ENCODE data around the gene COPB2.

COPB2 gene

GRCh38 chr3:139327861-139328260 is 61.6 kb downstream of the COPB2 start:
- DNase-seq (ENCODE audit: low read depth) = no peak

- no peak for DNase-seq (ENCODE audit: low read depth)
Measured at GRCh38 chr3:139327231-139327630, 62.2 kb downstream of the COPB2 start.

DNA sequence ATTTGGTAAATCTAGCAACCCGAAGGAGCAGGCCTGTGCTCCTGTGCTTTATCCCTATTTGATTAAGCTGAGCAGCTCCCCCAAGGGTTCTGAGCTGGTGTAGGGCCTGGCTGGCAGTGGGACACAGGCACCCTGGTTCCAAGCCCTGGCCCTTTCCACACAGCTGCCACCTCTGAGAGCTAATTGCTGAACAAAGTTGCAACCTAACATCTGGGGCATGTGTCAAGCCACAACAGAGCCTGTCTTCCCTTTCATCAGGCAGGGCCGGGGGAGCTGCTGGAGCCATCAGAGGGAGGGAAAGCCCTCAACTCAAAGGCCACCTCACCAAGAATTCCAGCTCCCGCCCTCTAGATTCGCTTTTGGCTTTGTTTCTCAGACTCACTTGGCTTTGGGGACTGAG is 62.7 kb downstream of the COPB2 start:
- no peak for DNase-seq (ENCODE audit: low read depth)

GRCh38 chr3:139326131-139326530 is 63.3 kb downstream of the COPB2 start:
- DNase-seq (ENCODE audit: low read depth) = no peak

DNA sequence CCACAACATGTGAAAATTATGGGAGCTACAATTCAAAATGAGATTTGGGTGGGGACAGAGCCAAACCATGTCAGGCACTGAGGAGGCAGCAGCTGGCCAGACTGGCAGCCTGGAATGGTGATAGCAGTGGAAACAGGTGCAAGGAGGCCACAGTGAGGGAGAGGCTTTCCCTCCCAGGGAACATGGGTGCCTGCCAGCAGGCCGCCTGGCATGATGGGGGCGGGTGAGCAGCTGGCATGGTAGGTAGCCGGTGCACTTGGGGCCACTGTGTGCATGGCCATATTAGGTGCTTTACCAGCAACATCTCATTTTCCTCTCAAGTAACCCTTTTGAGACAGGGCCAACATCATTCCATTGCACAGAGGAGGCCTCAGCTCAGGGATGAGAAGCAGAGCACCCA is 63.9 kb downstream of the COPB2 start:
- no peak for DNase-seq (ENCODE audit: low read depth)

DNA sequence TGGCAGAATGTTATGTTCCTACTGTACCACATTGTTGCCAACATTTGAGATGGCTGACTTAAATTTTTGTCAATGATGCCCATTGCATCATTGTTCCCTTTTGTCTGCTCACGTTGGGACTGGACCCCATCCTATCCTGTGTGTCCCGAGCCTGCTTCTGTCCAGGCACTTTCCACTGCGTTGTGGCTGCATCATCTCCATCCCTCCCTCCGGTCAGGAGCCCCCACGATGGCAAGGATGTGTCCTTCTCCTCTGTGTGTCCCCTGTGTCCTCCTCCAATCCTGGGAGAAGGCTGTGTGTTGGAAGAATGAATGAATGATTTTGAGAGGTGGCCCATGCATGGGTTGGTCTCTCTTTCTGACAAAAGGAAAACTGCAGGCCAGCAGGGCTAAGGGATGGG is 65.0 kb downstream of the COPB2 start:
- DNase-seq (ENCODE audit: low read depth) = no peak

GRCh38 chr3:139323146-139323545 is 66.3 kb downstream of the COPB2 start:
- DNase-seq (ENCODE audit: low read depth) = no peak

DNA sequence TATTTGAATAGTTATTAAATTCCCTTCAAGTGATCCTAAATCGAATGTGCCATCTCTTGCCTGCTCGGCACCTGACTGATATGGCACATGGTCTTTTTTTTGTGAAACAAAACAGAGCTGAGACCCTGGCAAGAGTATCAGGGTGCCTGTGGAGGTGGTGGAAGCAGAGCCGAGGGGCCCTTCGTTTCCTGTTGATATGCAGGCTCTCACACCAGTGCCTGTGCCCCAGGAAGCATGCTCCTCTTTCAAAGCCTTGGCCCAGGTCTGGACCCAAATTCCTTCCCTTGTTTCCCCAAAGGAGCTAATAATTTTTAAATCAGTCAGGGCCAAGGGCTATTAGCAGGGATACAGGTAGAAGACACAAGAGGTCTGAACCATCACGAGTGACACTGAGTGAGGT is 67.1 kb downstream of the COPB2 start:
- DNase-seq (ENCODE audit: low read depth) = no peak

GRCh38 chr3:139320551-139321309 is 68.7 kb downstream of the COPB2 start:
- DNase-seq (ENCODE audit: low read depth) = no peak

- DNase-seq (ENCODE audit: low read depth) = no peak
Measured at GRCh38 chr3:139319428-139320402, 69.7 kb downstream of the COPB2 start.

DNA sequence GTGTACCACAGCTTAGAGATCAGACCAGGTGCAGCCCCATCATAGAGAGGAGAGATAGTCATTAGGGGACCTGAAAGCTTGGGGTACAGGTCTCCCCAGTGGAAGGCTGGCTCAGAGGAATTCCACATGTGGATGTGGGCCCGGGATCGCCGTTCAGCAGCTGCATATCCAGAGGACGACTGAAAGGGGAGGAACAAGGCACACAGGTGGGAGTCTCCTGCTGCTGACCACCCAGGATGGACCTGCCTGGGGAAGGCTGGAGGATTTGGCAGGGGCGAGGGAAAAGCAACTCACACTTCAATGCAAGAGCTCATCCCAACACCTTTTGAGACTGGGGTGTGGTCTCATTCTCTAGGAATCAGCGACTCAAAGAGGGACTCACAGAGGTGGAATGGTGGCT is 70.6 kb downstream of the COPB2 start:
- DNase-seq (ENCODE audit: low read depth) = no peak

GRCh38 chr3:139318431-139318816 is 71.0 kb downstream of the COPB2 start:
- no peak for DNase-seq (ENCODE audit: low read depth)

DNA sequence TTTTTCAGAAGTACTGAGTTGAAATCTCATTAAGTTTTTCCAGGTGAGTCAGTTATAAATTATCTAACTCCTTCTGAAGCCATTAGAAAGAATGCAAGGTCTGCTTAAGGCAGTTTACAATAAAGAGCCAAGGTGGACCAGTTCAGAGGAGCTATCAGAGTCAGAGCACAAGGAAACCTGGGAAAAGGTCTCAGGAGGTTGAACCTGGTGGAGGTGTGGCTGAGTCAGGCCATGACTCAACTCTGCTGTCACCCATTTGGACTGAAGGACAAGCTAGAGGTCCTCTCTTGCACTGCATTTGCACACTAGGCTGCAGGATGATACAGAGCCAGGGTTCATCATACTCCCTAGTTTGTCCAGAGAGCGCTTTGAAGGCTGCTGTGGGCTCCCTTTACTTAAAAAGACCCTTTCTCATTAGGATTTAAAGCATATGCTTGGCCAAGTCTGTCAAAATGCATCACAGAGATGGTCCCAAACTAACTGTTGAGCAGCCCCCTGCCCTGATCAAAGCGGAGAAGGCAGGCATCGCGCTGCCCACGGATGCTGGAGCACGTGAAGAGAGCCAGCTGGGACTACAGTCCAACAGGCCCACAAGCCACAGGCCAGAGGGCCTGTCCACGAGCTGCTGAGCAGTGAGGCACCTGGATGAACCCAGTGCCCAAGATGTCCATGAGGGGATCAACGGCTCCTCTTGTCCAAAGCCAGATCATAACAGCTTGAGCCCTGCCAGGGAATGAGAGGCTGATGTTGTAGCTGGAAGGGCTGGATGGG is 71.6 kb downstream of the COPB2 start:
- no peak for DNase-seq (ENCODE audit: low read depth)

- no peak for DNase-seq (ENCODE audit: low read depth)
Measured at GRCh38 chr3:139317215-139317614, 72.2 kb downstream of the COPB2 start.

DNA sequence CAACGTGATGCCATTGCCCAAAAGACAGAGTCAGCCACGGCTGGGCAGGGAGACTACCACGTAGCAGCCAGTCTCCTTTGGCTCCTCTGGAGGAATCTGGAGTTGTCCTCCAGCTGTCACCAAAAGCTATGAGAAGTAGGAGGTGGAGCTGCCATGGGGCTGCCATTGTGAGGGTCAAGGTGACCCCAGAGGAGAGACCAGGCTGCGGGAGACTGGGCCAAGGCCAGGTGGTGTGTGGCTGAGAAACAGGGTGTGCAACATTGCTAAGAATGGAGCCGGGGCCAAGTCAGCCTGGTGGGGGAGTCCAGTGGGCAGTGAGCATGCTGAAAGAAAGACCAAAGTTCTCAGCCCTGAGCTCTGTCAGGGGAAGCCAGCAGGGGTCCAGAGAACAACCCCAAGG is 75.5 kb downstream of the COPB2 start:
- DNase-seq (ENCODE audit: low read depth) = no peak

DNA sequence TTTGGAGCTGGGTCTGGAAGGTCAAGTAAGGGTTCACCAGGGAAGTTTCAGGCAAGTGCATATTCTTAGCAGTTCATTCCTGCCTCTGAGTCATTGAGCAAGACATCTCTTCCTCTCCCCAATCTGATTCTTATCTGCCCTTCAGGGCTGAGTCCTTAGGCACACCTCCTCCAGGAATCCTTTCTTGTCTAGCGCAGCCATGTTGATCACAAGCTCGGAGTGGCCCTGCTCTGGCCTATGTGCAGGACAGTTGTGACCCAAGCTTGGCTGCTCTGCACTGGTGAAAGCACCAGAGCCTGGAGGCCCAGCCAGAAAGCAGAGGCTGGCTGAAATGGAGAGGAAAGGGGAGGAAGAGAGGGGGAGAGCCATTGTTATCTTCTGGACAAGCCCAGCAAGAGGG is 76.5 kb downstream of the COPB2 start:
- no peak for DNase-seq (ENCODE audit: low read depth)

GRCh38 chr3:139312416-139312815 is 77.0 kb downstream of the COPB2 start:
- no peak for DNase-seq (ENCODE audit: low read depth)

- DNase-seq (ENCODE audit: low read depth) = no peak
Measured at GRCh38 chr3:139311557-139311956, 77.9 kb downstream of the COPB2 start.

- DNase-seq (ENCODE audit: low read depth) = no peak
Measured at GRCh38 chr3:139310474-139310933, 78.9 kb downstream of the COPB2 start.

GRCh38 chr3:139309880-139310279 is 79.6 kb downstream of the COPB2 start:
- DNase-seq (ENCODE audit: low read depth) = no peak

GRCh38 chr3:139309061-139309591 is 80.3 kb downstream of the COPB2 start:
- no peak for DNase-seq (ENCODE audit: low read depth)

DNA sequence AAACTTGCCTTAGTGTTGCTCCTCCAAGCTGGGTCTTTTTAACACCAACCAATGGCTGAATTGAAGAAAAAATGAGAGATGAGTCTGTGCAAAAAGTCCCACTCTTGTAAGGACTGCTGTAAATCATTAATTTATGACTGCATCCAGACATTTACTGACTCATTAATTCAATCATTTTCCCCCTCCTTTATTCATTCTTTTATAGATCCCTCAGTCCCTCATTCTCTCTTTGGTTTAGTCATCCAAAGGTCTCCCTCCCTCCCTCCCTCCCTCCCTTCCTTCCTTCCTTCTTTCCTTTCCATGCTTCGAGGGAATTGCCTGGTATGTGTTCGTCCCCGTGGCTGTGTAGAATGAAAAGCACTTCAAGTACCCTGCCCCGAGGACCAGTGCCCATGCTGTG is 80.9 kb downstream of the COPB2 start:
- no peak for DNase-seq (ENCODE audit: low read depth)

Measured in activated gamma-delta T cell treated with anti-CD3 and anti-CD28 coated beads, Interleukin-2, amount 50 U/mL, for 16 hours (primary cell).